Measurements from ENCODE around the gene MTG2. TPM values are rescaled to one million over a fixed set of nuclear protein-coding genes. Genes with fewer than 3 reads are reported as not detected.

MTG2 gene
- total and polyA plus RNA-seq, 4 experiments from 2014 or later: 15.9 to 50.7 (median 36.2) TPM

- Histone ChIP-seq H3K36me3 (ENCODE audit: insufficient read depth, low read length) (peaks cover 7% of the 10 kb centered on the region), H3K9me3 (ENCODE audit: control insufficient read depth in 1 of 2, low read length in 2 of 2) (no peaks in the 10 kb centered on the region), H3K4me1 (ENCODE audit: insufficient read depth, low read length) (peaks cover 19% of the 10 kb centered on the region), H3K27me3 (ENCODE audit: insufficient read depth, low read length) (no peaks in the 10 kb centered on the region), H3K4me3 (ENCODE audit: low read length in 2 of 2) (no peak overlapping the region), H3K27ac (ENCODE audit: low read depth, low read length) (no peak overlapping the region)
- Mint-ChIP-seq H3K4me3 (no peak overlapping the region), H3K27ac (no peak overlapping the region), H3K27me3 (no peaks in the 10 kb centered on the region), H3K9me3 (peaks cover 0 to 2% (median 0%) of the 10 kb centered on the region in 8 donors), H3K4me1 (peaks cover 11 to 62% (median 27%) of the 10 kb centered on the region in 4 donors), H3K36me3 (peaks cover 5 to 11% of the 10 kb centered on the region in 2 donors)
- CTCF ChIA-PET (ENCODE audit: partially characterized antibody): no interaction called here
- DNase-seq: no peak
- POLR2A ChIA-PET (ENCODE audit: partially characterized antibody): interaction anchor here (0.6 to 1.0 kb wide), 2 partner anchors 64 to 181 kb away, joined by 3 read pairs; partner anchors contain the start of gene MTG2
- intact Hi-C loops (cut with micrococcal nuclease): no loop called here
Observed at GRCh38 chr20:62246872-62247652, 64.2 kb downstream of the MTG2 start.

- Histone ChIP-seq H3K4me1 (ENCODE audit: insufficient read depth, low read length) (peaks cover 14% of the 10 kb centered on the region), H3K4me3 (ENCODE audit: low read length in 2 of 2) (no peak overlapping the region), H3K36me3 (ENCODE audit: insufficient read depth, low read length) (peaks cover 4% of the 10 kb centered on the region), H3K27me3 (ENCODE audit: insufficient read depth, low read length) (no peaks in the 10 kb centered on the region), H3K9me3 (ENCODE audit: control insufficient read depth in 1 of 2, low read length in 2 of 2) (no peaks in the 10 kb centered on the region), H3K27ac (ENCODE audit: low read depth, low read length) (no peak overlapping the region)
- DNase-seq: no peak
- intact Hi-C loops (cut with micrococcal nuclease): no loop called here
- H3K9me3 Mint-ChIP-seq: peaks cover 0 to 2% (median 0%) of the 10 kb centered on the region in 8 donors
- ChIA-PET CTCF (ENCODE audit: partially characterized antibody) (no interaction called here), POLR2A (ENCODE audit: partially characterized antibody) (no interaction called here)
- H3K27ac Mint-ChIP-seq: peak overlapping the region in 1 of 7 donors; percentile 48
- peaks cover 0 to 10% of the 10 kb centered on the region in 2 donors for H3K36me3 Mint-ChIP-seq
- H3K4me3 Mint-ChIP-seq: no peak overlapping the region
- peaks cover 11 to 69% (median 21%) of the 10 kb centered on the region in 4 donors for H3K4me1 Mint-ChIP-seq
- H3K27me3 Mint-ChIP-seq: no peaks in the 10 kb centered on the region
Observed at GRCh38 chr20:62248890-62249560, 66.2 kb downstream of the MTG2 start.

DNA sequence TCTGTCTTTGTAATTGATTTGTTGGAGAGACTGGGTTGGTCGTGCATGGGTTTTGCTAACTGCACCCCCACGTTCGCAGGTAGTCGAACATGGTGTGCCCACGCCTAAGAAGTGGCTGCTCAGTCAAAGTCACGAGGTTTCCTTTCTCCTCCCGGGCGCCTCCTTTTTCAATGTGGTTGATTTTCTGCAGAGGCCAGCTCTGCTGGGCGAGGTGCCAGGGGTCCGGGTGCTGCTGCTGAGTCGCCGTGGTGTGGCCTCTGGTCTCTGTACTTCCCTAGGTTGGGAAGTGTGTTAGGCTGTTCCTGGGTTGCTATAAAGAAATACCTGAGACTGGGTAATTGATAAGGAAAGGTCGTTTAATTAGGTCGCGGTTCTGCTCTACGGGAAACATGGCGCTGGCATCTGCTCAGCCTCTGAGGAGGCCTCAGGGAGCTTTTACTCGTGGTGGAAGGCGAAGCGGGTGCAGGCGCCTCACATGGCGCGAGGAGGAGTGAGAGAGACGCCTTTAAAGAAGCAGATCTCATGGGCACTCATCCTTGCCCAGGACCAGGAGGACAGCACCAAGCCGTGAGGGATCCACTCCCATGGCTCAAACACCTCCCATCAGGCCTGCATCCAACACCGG, 69.6 kb downstream of the MTG2 start:
- Histone ChIP-seq H3K4me1 (ENCODE audit: insufficient read depth, low read length) (peaks cover 5% of the 10 kb centered on the region), H3K36me3 (ENCODE audit: insufficient read depth, low read length) (peaks cover 14% of the 10 kb centered on the region), H3K9me3 (ENCODE audit: control insufficient read depth in 1 of 2, low read length in 2 of 2) (no peaks in the 10 kb centered on the region), H3K27me3 (ENCODE audit: insufficient read depth, low read length) (no peaks in the 10 kb centered on the region), H3K4me3 (ENCODE audit: low read length in 2 of 2) (no peak overlapping the region), H3K27ac (ENCODE audit: low read depth, low read length) (no peak overlapping the region)
- Mint-ChIP-seq H3K9me3 (no peaks in the 10 kb centered on the region), H3K27ac (no peak overlapping the region), H3K36me3 (peaks cover 5 to 26% of the 10 kb centered on the region in 2 donors), H3K4me3 (no peak overlapping the region), H3K4me1 (peaks cover 9 to 40% (median 14%) of the 10 kb centered on the region in 4 donors), H3K27me3 (no peaks in the 10 kb centered on the region)
- intact Hi-C loops (cut with micrococcal nuclease): no loop called here
- ChIA-PET POLR2A (ENCODE audit: partially characterized antibody) (no interaction called here), CTCF (ENCODE audit: partially characterized antibody) (no interaction called here)
- DNase-seq: no peak

Other genes with a start within 250 kb of the MTG2 start
- 10 to 100 TPM; 32.7 to 33.1 TPM for gene TAF4, start 117.1 kb upstream of the MTG2 start, total RNA-seq
- 1 to 10 TPM in 1 of 2 donors, under 1 TPM in 1; 0.54 to 2.3 TPM for gene TAF4, start 117.1 kb upstream of the MTG2 start, polyA plus RNA-seq
- 10 to 100 TPM; 48.5 to 50.3 TPM for gene LSM14B, start 60.6 kb upstream of the MTG2 start, total RNA-seq
- gene LSM14B, start 60.6 kb upstream of the MTG2 start, polyA plus RNA-seq: 1 to 10 TPM in 1 of 2 donors, under 1 TPM in 1; 0.78 to 1.2 TPM
- 100 to 1,000 TPM; 182 to 190 TPM for gene PSMA7, start 39.6 kb upstream of the MTG2 start, total RNA-seq
- 100 to 1,000 TPM; 437 to 598 TPM for gene PSMA7, start 39.6 kb upstream of the MTG2 start, polyA plus RNA-seq
- gene SS18L1, start 39.3 kb upstream of the MTG2 start, total RNA-seq: 10 to 100 TPM; 22.7 to 24.8 TPM
- 1 to 10 TPM in 1 of 2 donors, under 1 TPM in 1; 0.71 to 1.4 TPM for gene SS18L1, start 39.3 kb upstream of the MTG2 start, polyA plus RNA-seq
- gene HRH3, start 37.2 kb downstream of the MTG2 start, total RNA-seq: not detected
- gene HRH3, start 37.2 kb downstream of the MTG2 start, polyA plus RNA-seq: not detected
- gene OSBPL2, start 55.5 kb downstream of the MTG2 start, total RNA-seq: 10 to 100 TPM; 76.2 to 84.4 TPM
- gene OSBPL2, start 55.5 kb downstream of the MTG2 start, polyA plus RNA-seq: 10 to 100 TPM; 14.8 to 22.0 TPM
- 10 to 100 TPM; 59.4 to 62.2 TPM for gene ADRM1, start 120.0 kb downstream of the MTG2 start, total RNA-seq
- gene ADRM1, start 120.0 kb downstream of the MTG2 start, polyA plus RNA-seq: 100 to 1,000 TPM in 1 of 2 donors, 10 to 100 TPM in 1; 95.8 to 102 TPM
- gene LAMA5, start 184.3 kb downstream of the MTG2 start, total RNA-seq: under 1 TPM in 1 of 2 experiments, not detected in 1; 0.49 TPM
- gene LAMA5, start 184.3 kb downstream of the MTG2 start, polyA plus RNA-seq: not detected
- gene RPS21, start 204.1 kb downstream of the MTG2 start, total RNA-seq: 1,000 to 10,000 TPM; 3,142 to 3,368 TPM
- 1,000 to 10,000 TPM; 1,968 to 2,753 TPM for gene RPS21, start 204.1 kb downstream of the MTG2 start, polyA plus RNA-seq
- gene CABLES2, start 224.3 kb downstream of the MTG2 start, total RNA-seq: 1 to 10 TPM; 5.9 to 7.5 TPM
- gene CABLES2, start 224.3 kb downstream of the MTG2 start, polyA plus RNA-seq: 1 to 10 TPM in 1 of 2 donors, under 1 TPM in 1; 0.45 to 1.8 TPM
- gene RBBP8NL, start 244.5 kb downstream of the MTG2 start, total RNA-seq: not detected
- not detected for gene RBBP8NL, start 244.5 kb downstream of the MTG2 start, polyA plus RNA-seq

All from CD4-positive, alpha-beta memory T cell (primary cell).